ENCODE data around the gene ASB3.
"Not testable (repeated sequence)": the region's sequence is repeated elsewhere in the genome, so short reads cannot be mapped to it uniquely, and the experiment has no call there.

ASB3 gene

GRCh38 chr2:53727921-53728320, 58.8 kb downstream of the ASB3 start:
- no peak for DNase-seq

GRCh38 chr2:53725662-53726061, 61.1 kb downstream of the ASB3 start:
- DNase-seq = no peak

GRCh38 chr2:53724536-53724935, 62.2 kb downstream of the ASB3 start:
- DNase-seq = no peak

- not testable (repeated sequence) for DNase-seq
Measured at GRCh38 chr2:53720944-53721343, 65.8 kb downstream of the ASB3 start.

- no peak for DNase-seq
Measured at GRCh38 chr2:53715568-53715967, 71.2 kb downstream of the ASB3 start.

GRCh38 chr2:53711271-53711780, 75.4 kb downstream of the ASB3 start:
- no peak for DNase-seq

GRCh38 chr2:53708988-53709387, 77.8 kb downstream of the ASB3 start:
- no peak for DNase-seq

- no peak for DNase-seq
Measured at GRCh38 chr2:53701221-53701620, 85.5 kb downstream of the ASB3 start.

- no peak for DNase-seq
Measured at GRCh38 chr2:53697686-53698085, 89.1 kb downstream of the ASB3 start.

GRCh38 chr2:53697092-53697491, 89.7 kb downstream of the ASB3 start:
- DNase-seq = no peak

GRCh38 chr2:53695575-53695974, 91.2 kb downstream of the ASB3 start:
- no peak for DNase-seq

- no peak for DNase-seq
Measured at GRCh38 chr2:53694096-53694771, 92.5 kb downstream of the ASB3 start.

- no peak for DNase-seq
Measured at GRCh38 chr2:53690876-53691275, 95.9 kb downstream of the ASB3 start.

- DNase-seq = no peak
Measured at GRCh38 chr2:53672881-53673522, 113.8 kb downstream of the ASB3 start.

GRCh38 chr2:53670331-53670730, 116.4 kb downstream of the ASB3 start:
- DNase-seq = no peak

- DNase-seq = no peak
Measured at GRCh38 chr2:53668624-53669026, 118.1 kb downstream of the ASB3 start.

GRCh38 chr2:53667130-53667529, 119.6 kb downstream of the ASB3 start:
- DNase-seq = not testable (repeated sequence)

- no peak for DNase-seq
Measured at GRCh38 chr2:53660886-53661285, 125.9 kb downstream of the ASB3 start.

GRCh38 chr2:53658474-53658873, 128.3 kb downstream of the ASB3 start:
- DNase-seq = not testable (repeated sequence)

- DNase-seq = no peak
Measured at GRCh38 chr2:53655256-53655655, 131.5 kb downstream of the ASB3 start.

GRCh38 chr2:53654396-53654795, 132.4 kb downstream of the ASB3 start:
- DNase-seq = no peak

GRCh38 chr2:53652131-53652530, 134.6 kb downstream of the ASB3 start:
- DNase-seq = no peak

- no peak for DNase-seq
Measured at GRCh38 chr2:53646788-53647187, 140.0 kb downstream of the ASB3 start.

GRCh38 chr2:53641290-53641689, 145.5 kb downstream of the ASB3 start:
- no peak for DNase-seq

GRCh38 chr2:53640466-53640865, 146.3 kb downstream of the ASB3 start:
- no peak for DNase-seq

Data from DMS79 (cell line).